Ishikawa (cell line): ENCODE results near the gene CCDC107.
A peak's percentile ranks its signal among the peaks of the same experiment; 100 is the strongest.

ENCODE experiments used
- CEBPB ChIP-seq: IDR thresholded peaks from 2 replicates; pipeline ENCODE4 v1.6.1; 2012
- CREB1 ChIP-seq: IDR thresholded peaks from 2 replicates; pipeline ENCODE4 v1.6.1; 2012; ENCODE audit warnings: low read depth
- EGR1 ChIP-seq: IDR thresholded peaks from 2 replicates; pipeline ENCODE4 v1.6.1; 2012
- EP300 ChIP-seq: IDR thresholded peaks from 2 replicates; pipeline ENCODE4 v1.6.1; 2012; ENCODE audit warnings: borderline replicate concordance
- FOXM1 ChIP-seq: IDR thresholded peaks from 2 replicates; pipeline ENCODE4 v1.6.1; 2012; ENCODE audit warnings: low read depth, borderline replicate concordance
- NFIC ChIP-seq: IDR thresholded peaks from 2 replicates; pipeline ENCODE4 v1.6.1; 2012
- RAD21 ChIP-seq: IDR thresholded peaks from 2 replicates; pipeline ENCODE4 v1.6.1; 2012; ENCODE audit warnings: low read depth
- TAF1 ChIP-seq: IDR thresholded peaks from 2 replicates; pipeline ENCODE4 v1.6.1; 2012; ENCODE audit warnings: low read depth, mild to moderate bottlenecking
- TCF12 ChIP-seq: IDR thresholded peaks from 2 replicates; pipeline ENCODE4 v1.6.1; 2012; ENCODE audit warnings: low read depth
- TEAD4 ChIP-seq: IDR thresholded peaks from 2 replicates; pipeline ENCODE4 v1.6.1; 2012
- USF1 ChIP-seq: IDR thresholded peaks from 2 replicates; pipeline ENCODE4 v1.6.1; 2012
- YY1 ChIP-seq: IDR thresholded peaks from 2 replicates; pipeline ENCODE4 v1.6.1; 2012; ENCODE audit warnings: low read depth
- ZBTB7A ChIP-seq: IDR thresholded peaks from 2 replicates; pipeline ENCODE4 v1.6.1; 2012; ENCODE audit warnings: low read depth
- TF ChIP-seq, protein P1 (sequence below): IDR thresholded peaks from 2 replicates; pipeline ENCODE4 v1.6.1; 2012
- TF ChIP-seq, protein P2 (sequence below): IDR thresholded peaks from 2 replicates; pipeline ENCODE4 v1.6.1; 2012; ENCODE audit warnings: low read depth, mild to moderate bottlenecking

The CCDC107 gene

DNA sequence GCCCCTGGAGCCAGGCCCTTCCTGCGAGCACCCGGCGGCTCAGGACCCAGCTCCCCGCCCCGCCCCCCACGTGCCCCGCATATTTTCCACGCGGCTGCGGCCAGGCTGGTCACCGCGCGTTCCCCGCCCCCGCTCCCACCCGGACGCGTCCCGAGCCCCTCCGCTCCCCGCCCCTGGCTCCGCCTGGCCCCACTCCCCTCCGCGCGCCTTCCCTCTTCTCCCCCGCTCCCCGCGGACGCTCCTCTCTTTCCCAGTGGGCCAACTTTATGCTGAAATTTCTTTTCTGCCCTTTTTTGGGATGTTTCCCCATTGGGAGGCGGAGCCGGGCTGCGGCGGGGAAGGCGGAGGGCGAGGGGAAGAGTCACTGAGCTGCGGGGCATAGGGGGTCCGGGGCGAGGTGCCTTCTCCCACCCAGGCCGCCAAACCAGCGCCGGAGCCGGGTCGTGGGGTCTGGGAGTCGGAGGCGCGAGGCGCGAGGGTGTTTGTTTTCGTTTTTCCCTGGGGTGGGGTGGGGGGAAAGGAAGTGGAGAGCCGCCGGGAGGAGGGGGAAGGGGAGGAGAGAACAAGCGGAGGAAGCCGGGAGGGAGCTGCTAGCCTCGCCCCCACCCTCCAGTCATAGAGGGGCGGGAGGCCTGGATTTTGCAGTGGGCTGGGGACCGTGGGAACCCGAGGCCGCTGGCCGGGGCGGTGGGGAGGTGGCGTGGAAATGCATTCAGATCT, 32.7 kb downstream of the CCDC107 start:
- TF ChIP-seq FOXM1 = peak; percentile 24; the same call in 1 of the 2 replicates
- TF ChIP-seq RAD21 = no peak
- no peak for TF ChIP-seq CREB1
- TF ChIP-seq EP300 = 0 out of 2 replicates have a peak, but pooled peaks have one; percentile 21
- TF ChIP-seq ZBTB7A = no peak; the same call in 1 of the 2 replicates
- TF ChIP-seq TCF12 = no peak
- peak; percentile 38 for TF ChIP-seq TAF1
- no peak for TF ChIP-seq YY1
- peak; percentile 68 for TF ChIP-seq USF1
- TF ChIP-seq NFIC = no peak
- TF ChIP-seq CEBPB = no peak
- TF ChIP-seq EGR1 = no peak
- TF ChIP-seq TEAD4 = peak; percentile 14
- TF ChIP-seq, protein P1, sequence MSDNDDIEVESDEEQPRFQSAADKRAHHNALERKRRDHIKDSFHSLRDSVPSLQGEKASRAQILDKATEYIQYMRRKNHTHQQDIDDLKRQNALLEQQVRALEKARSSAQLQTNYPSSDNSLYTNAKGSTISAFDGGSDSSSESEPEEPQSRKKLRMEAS = peak; percentile 58
- TF ChIP-seq, protein P2, sequence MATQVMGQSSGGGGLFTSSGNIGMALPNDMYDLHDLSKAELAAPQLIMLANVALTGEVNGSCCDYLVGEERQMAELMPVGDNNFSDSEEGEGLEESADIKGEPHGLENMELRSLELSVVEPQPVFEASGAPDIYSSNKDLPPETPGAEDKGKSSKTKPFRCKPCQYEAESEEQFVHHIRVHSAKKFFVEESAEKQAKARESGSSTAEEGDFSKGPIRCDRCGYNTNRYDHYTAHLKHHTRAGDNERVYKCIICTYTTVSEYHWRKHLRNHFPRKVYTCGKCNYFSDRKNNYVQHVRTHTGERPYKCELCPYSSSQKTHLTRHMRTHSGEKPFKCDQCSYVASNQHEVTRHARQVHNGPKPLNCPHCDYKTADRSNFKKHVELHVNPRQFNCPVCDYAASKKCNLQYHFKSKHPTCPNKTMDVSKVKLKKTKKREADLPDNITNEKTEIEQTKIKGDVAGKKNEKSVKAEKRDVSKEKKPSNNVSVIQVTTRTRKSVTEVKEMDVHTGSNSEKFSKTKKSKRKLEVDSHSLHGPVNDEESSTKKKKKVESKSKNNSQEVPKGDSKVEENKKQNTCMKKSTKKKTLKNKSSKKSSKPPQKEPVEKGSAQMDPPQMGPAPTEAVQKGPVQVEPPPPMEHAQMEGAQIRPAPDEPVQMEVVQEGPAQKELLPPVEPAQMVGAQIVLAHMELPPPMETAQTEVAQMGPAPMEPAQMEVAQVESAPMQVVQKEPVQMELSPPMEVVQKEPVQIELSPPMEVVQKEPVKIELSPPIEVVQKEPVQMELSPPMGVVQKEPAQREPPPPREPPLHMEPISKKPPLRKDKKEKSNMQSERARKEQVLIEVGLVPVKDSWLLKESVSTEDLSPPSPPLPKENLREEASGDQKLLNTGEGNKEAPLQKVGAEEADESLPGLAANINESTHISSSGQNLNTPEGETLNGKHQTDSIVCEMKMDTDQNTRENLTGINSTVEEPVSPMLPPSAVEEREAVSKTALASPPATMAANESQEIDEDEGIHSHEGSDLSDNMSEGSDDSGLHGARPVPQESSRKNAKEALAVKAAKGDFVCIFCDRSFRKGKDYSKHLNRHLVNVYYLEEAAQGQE = no peak

DNA sequence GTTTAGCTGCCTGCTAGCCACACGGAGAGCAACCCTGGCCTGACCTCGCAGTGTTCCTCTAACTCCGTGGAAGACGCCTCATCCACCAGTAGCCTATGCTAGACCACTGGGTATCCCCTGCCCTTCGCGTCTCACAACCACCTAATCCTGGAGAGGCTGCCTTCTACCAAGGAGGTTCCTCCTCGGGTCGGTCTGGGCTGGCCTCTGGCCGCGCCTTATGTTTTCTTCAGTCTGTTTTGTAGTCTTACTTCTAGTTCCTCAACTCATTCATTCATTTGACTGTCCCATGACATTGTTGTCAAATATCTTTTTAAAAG, 33.2 kb downstream of the CCDC107 start:
- TF ChIP-seq EGR1 (no peak), YY1 (no peak), TEAD4 (no peak), NFIC (no peak), CEBPB (no peak), TAF1 (no peak), FOXM1 (no peak), CREB1 (no peak)
- TF ChIP-seq, protein P1 = no peak

DNA sequence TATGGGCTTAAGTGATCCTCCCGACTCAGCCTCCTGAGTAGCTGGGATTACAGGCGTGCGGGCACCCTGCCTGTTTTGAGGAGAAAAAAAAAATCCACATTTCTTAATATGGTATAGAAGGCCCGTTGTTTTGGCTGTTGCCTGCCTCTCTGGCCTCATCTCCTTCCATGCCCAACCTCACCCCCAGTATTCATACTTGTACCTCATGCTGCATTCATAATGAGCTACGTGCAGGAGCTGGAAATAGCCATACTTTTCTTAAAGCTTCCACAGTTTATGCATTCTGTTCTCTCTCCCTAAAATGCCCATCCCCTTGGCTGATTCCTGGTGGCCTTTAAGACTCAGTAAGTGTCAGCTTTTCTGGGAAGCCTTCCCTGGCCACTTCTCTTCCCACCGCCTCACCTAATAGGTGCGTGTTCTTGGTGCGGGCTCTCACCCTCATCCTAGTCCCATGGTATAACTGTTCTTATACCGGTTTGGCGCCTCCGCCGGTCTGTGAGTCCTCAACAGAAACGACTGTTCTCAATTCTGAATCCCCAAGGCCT, 33.7 kb downstream of the CCDC107 start:
- TF ChIP-seq ZBTB7A = no peak
- TF ChIP-seq CREB1 = no peak
- TF ChIP-seq TCF12 = no peak
- TF ChIP-seq, protein P2 = no peak
- TF ChIP-seq, protein P1 = no peak
- no peak for TF ChIP-seq NFIC
- TF ChIP-seq FOXM1 = no peak
- TF ChIP-seq EGR1 = no peak
- no peak for TF ChIP-seq USF1
- no peak for TF ChIP-seq YY1
- no peak for TF ChIP-seq RAD21

DNA sequence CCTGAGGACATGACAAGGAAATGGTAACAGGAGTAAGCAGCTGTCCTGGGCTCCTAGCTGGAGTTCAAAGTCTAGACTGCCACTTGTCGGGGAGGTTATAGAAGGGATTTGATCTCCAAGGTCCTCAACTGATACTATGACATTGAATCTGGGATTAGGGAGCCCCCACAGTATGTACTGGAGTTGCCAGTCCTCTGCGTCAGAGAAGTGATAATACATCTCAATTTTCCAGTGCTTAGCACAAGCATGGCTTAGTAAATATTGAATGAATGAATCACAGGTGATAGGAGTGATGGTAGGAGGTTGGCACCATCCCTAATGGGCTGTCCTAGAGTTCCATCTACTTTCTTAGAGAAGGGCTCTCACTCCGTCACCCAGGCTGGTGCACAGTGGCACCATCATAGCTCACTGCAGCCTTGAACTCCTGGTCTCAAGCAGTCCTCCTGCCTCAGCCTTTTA, 37.9 kb downstream of the CCDC107 start:
- no peak for TF ChIP-seq EP300
- TF ChIP-seq NFIC = no peak
- no peak for TF ChIP-seq TEAD4
- no peak for TF ChIP-seq FOXM1
- TF ChIP-seq, protein P2 = no peak
- TF ChIP-seq ZBTB7A = no peak
- TF ChIP-seq, protein P1 = no peak
- no peak for TF ChIP-seq TCF12
- no peak for TF ChIP-seq USF1
- TF ChIP-seq EGR1 = no peak
- TF ChIP-seq TAF1 = no peak
- no peak for TF ChIP-seq YY1
